ELR (cell line): ENCODE data around the gene KHDRBS2.
A peak's percentile ranks its signal among the peaks of the same experiment; 100 is the strongest.

Source experiments
- DNase-seq: peaks from one replicate; pipeline ENCODE4 v3.0.0-alpha.2; 2015; ENCODE audit warnings: low read depth

The KHDRBS2 gene

DNA sequence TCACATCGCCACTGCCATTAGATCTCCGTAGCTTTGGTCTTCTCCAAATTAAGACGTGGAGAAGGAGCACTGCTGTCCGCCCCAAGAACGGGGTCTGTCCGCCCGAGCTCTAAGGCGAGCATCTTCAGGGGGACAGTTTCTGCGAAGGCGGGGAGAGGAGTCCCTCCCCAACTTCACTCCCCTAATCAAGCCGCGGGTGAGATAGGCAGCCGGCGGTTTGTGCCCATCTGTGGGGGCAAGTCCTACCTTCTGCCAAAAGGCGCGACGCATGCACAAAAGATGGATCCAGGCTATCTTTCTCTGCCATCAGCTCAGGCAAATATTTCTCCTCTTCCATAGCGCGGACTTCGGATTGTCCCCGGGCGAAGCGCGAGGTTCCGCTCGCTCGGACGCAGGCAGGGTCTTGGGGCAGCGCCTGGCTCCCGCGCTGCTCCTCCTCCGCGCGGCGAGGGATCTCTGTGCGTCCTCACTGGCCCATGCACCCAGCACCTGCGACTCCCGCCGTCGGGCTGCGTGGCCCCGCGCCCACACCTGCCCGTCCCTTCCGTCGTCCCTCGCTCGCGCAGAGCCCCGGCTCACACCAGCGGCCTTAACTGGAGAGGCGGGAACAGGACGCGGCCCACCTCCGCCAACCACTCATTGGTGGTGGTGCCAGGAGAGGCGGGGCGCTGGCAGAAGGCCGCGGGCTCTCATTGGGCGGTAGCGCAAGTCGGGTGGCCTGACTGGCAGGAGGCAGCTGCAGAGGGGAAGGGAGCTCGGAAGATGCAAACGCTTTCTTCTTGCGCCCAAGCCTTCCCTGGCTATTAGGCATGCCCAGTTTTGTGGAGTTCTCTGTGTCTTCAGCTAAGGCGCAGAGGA lies at the start of gene KHDRBS2:
TSS of gene KHDRBS2 (minus strand) at position 614 of the 858 bp plus-strand sequence.
- no peak for DNase-seq

DNA sequence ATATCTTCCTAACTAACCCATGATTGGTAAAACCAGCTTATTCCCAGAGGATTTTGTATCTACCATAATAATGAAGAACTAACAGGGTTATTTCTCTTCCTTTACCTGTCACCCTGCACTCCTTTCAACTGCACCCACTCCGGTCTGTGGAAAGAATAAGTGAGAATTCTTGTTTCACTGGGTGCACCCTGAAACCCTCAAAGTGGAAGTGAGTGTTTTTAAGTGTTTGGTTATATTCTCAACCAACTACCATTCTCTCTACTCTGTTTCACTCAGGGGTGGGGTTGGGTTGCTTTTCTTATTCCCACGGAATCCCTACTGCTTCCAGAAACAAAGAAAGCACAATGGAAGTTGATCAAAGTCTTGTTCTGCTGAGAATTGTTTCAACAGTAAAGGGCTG lies 42.6 kb upstream of the KHDRBS2 start:
- no peak for DNase-seq

DNA sequence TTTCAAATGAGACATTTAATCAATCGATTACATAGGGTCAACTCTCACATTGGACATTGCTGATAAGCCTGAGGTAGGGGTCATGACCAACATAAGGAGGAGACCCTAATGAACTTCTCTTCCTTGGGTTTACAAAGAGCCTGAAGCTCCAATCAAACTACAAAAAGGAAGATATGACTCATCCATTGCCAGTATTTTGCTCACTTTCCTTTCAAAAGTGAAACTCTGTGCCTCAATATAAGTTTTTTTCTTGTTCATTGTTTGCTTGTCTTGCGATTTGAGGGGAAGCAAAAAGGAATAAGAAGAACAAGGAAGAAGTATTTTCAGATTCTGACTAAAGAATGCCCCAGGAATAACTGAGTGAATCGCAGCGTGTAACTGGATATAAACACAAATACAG lies 38.8 kb upstream of the KHDRBS2 start:
- DNase-seq, result no peak

DNA sequence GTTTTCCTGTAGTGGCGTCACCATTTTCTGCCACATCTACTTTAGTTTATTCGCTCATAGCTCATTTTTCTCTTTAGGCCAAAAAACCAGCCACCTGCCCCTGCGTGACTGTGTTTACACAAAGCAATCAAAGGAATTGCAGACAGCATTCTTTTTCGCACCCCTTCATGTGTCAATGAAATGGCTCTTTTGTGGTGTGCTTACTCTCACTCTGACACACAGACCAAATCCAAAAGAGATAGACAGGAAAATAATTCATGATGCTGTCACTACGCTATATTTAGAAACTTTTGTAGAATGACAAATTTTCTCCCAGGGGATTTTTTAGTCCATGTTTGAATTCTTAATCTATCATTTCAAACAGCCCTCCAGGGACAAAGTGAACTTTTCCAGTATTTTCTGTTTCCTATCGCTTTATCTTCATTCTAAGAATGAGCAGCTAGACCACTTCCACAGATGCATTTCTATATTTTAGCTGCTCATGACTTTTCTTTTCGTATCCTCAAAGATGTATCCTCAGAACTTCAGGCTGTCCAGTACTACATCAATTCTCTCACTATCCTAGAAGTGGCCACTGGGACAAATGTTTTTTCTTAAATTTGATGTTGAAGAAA lies 37.9 kb upstream of the KHDRBS2 start:
- DNase-seq, result no peak

DNA sequence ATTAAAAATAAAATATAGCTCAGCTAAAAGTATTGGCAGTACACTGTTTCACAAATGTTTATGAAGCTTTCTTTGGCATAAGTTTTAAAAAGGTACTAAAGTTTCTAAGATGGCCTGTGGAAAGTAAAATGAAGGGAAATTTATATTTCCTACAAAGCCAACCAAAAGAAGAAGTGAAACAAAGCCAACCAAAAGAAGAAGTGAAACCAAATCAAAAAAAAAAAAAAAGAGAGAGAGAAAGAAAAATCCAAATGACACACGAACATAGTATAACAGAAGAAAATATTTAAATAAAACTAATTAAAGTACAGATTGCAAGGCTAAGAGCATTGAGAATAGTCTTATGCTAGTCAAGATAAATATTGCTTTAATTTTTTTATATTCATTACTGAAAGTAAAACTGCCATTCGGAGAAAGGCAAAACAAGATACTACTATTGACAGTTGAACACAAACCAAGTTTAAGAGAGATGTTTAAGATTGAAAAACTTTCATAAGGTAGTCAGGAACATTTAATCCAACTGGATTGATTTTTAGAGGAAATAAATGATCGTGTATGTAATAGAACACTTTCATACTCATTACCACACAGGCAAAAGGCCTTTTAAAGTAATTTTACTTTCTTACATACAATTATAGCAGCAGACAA lies 12.8 kb upstream of the KHDRBS2 start:
- DNase-seq, result no peak

DNA sequence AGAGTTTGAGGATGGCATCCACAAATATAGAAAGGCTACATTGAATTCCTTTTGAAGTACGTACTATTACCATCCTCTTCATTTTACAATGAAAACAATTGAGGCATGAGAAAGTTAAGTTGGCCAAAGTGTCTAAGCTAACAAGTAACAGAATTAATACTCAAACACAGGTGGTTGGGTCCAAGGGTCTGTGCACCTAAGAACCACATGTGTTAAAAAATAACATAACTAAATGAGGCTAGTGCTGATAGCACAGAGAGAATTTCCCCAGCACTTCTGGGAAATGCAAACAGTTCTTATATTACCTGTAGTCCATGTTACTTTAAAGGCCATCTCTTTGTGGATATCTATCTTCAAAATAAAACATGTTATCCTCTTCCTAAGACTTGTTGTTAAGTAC lies 10.5 kb upstream of the KHDRBS2 start:
- no peak for DNase-seq

DNA sequence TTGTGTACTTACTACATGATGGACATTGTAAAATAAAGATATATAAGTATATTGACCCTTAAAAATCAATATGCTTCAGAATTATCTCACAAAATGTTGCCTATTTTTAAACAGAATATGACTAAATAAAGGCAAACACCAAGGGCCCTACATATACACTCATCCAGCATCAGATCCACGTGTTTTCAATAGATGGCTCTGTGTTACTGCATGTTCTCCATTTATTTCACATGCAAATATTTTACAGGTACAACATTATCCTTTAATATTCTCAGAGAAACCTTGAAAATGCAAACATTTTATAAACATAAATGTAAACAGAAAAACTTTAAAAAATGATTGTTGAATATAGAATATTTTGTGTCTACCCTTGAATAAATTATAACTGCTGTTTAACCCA lies 2.9 kb upstream of the KHDRBS2 start:
- DNase-seq, result no peak

DNA sequence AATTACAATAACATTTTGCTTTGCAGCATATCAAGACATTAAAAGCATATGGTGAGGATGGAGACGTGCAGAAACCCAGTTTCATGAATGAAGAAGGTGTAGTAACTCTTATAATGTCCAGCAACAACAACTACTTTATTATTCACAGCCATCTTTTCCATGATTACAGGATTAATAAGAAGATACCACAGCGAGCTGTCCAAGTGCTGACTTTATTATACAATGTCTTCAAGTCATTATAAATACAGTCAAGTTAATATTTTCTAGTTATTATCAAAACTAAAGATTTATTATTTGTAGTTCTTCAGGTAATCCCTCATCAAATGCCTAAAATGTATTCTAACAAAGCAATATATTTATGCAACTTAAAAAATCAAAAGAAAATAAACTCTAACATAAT lies 2.5 kb upstream of the KHDRBS2 start:
- DNase-seq, result no peak

DNA sequence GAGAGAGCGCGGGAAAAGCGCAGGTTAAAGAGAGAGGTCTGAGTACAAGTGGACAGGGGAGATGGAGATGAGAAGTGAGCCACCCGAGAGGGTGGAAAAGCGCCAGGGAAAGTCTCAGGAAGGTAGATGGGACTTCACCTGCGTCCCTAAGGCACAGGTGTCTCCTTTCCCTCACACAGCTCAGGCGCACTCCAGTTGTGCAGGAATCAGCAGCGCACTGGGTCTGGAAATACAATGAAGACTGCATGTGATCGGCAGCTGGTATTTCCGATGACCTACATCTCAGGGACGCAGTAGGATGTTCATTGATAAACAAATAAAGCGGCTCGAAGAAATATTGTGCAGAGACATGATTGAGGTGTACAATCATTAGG lies 432 bp upstream of the KHDRBS2 start:
- DNase-seq, result no peak

DNA sequence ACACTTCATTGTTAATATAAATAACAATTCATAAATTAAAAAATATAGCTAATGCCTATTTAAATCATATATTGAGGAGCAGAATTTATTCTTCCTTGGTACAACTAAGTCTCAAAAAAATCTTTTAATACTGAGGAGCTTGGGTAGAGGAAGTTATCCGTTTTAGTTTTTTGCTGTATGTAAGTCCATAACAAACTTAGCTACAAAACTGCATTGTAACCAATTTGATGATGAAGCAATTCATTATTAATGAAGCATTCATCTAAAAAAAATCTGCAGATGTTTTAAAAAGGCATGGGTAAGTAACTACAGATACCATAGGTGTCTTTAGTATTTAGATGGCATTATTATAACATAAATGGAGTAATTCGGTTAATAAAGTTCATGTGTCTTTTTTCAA lies 1.3 kb downstream of the KHDRBS2 start:
- DNase-seq, result no peak

DNA sequence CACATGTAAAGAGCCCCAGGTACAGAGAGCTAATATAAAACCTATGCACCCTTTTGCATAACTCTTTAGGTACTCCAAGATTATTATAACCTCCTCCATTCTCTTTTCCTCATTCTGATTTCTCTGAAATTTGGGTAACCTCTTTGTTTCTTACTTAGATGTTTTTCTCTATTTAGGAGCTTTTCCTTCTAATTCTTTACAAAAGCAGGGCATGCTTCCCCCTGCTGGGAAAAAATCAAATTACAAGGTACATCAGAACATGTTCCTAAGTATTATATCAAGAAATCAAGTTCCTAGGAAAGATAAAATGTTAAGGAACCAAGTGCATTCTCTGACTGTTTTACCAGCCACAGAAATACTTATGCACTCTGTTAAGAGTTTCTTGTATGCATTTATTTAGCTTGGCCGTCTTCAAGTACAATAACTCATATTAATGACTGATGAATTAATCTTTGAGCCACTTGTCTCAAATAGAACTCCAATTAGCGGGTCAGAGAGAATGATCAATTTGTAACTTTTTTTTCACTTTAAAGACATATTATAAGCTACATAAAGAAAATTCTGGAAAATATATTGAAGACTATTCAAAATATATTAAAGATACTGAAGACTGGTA lies 2.1 kb downstream of the KHDRBS2 start:
- peak; percentile 18 for DNase-seq

DNA sequence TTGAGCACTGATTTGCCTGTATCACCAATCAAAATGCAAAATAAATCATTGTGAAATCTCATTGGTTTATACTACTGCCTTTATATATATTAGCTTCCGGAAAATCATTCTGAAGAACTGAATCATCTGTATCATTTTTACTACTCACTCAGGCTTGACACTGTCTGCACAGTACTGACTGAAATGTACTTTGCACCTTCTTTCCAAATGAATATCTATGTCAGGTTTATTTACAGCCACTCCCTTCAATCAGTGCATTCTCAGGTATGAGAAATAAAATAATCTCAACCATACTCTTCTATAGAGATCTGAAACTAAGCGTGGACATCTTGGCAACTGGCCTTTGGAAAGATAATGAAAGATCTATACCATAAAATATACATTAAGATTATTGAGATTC lies 2.7 kb downstream of the KHDRBS2 start:
- DNase-seq, result no peak

DNA sequence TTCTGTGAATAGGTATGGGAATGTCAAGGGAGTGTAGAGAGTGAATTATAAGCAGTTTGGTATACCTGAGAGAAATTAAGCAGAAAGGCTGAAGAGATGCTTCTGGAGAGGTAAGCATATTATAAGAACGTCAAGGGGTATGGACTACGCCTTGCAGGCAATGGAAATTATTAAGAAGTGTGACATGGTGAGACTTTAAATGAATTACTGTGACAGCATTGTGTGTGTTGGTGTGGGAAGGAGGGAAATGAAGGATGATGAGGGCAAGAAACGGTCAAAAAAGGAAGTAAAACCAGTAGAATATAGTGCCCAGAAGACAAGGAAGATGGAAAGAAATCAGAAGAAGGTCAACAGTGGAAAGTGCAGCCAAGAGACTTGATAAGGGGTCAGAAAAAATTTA lies 5.9 kb downstream of the KHDRBS2 start:
- no peak for DNase-seq

DNA sequence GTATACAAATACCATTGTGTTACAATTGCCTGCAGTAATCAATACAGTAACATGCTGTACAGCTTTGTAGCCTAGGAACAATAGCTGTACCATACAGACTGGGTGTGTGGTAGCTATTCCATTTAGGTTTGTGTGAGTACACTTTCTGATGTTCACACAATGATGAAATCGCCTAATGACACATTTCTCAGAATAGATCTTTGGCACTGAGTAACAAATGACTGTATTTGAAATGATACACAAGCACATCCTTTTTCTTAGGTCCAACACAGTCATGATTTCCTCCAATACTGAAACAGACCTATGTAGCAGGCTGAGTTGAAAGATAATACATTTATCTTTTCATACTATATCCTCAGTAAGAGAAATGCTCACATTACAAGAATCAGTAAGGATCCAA lies 13.9 kb downstream of the KHDRBS2 start:
- DNase-seq, result no peak

DNA sequence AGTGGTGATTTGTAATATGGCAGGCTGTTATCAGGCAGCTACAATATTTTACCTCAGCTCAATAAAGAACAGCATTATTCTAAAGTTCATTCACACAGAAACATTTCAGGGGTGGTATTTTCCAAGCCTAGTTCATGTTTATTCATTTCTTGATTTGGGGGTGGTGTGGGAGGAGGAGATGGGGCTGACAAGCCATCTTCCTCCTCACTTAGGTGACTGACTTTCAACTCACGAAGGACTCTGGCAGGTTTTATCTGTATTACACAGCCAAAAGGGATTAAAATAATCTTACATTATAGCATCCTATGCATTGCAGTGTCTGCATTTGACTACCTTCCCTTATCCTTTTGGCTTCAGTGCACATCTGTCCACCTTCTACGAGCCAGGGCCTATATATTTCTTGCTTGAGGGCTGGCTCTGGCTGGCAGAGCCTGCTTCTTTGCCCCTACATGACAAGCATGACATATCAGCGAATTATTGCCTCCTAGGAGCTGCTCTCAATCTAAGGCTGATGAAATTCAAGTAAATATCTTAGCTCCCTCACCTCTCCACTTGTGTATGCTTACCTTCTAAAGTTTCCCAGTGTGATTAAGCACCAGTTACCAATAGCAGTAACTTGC lies 20.0 kb downstream of the KHDRBS2 start:
- DNase-seq, result no peak

DNA sequence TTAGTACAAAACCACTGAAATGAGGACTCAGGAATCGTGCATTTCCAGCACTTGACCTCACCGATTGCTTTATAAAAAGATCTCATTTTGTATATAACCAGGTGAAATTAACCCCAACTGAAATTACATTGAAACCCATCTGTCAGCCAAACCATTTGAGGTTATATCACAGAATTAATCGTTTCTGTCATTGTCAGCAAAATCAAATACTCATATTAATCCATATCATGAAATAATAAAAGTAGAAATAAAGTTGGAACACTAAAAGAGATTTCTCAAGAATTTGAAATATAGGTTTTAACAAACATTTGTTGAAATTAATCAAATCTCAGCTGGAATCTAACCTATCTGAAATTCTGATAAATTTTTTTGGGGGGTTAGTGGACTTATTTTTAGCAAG lies 23.7 kb downstream of the KHDRBS2 start:
- no peak for DNase-seq

DNA sequence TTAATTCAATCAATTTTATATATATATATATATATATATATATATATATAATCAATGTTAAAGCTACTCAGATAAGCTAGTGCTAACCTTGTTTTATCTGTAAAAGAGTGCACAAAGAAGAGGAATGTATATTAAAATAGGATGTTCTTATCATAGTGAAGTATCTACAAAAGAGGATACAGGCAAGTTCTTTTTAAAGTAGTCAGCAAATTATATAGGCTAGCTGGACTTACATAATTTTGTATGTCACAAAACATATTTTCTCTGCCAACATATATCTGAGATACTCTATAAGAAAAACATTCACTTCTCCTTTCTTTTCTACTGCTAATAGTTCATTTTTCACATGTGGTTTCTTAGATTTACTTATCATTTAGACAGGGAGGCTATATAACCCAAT lies 39.9 kb downstream of the KHDRBS2 start:
- DNase-seq, result no peak

DNA sequence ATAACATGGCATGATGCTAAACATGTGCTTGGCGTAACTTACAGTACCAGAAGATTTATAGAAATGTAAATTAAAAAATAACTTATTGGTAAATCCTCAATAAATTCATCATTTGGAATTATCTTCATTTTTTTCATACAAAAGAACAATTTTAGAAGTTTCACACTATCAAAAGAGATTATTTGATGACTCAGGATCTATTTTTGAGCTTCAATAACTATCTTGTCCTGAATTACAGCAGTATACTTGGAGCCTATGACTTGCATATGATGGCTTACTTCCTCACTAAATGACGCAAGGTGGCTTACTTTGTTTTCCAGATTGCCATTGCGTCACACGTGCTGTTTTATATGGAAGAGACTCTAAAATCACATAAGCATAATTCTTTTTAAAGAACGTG lies 49.2 kb downstream of the KHDRBS2 start:
- no peak for DNase-seq

DNA sequence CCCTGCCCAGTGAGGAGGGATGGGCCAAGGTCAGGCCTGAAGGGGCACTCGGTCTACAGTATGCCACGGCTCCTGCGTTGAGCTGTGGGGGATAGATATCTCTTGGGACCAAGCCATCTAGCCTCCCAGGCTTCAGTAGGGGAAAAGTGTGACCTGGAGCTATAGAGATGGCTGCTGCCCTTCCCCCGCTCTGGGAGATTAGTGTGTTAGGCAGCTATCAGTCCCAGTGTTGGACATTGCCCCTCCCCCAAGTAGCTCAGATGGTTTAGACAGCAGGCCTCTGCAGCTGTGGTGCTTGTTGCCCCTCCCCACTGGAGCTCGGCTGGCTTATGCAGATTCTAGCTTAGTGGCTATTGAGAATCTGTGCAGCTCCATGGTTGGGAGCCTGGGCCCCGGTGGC lies 56.8 kb downstream of the KHDRBS2 start:
- DNase-seq, result no peak

DNA sequence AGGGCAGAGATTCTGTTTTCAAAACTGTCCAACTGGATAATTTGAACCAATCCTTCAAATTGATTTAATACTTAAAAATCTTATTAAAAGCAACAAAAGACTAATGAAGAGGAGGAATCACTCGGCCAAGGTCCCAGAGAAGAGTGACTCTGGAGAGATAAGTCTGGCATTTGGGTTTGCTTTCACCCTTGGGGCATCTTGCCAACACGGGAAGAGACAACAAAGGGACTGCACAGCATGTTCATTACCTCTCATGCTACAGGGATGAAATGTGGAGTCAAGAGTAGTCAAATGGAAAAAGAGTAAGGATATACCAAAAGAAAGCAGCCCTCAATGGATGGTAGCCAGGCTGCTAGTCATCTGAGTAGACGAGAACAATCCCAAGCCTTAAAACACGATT lies 68.2 kb downstream of the KHDRBS2 start:
- no peak for DNase-seq

DNA sequence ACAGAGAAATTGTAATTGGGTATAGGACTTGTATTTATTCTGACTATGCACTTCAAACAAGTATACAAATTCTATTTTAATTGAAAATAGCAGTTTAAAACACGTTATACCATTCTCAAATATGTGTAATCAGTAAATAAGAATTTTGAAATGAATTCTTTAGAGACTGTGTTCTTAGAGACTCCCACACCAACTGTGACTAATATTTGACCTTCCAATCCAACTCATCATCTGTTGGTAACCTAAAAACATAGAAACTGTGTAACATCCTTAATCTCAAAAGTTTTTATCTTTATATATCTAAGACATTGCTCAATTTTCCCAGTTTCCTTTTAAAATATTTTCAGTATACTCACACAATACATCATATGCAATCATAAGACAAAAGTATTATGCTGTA lies 83.9 kb downstream of the KHDRBS2 start:
- DNase-seq, result no peak

DNA sequence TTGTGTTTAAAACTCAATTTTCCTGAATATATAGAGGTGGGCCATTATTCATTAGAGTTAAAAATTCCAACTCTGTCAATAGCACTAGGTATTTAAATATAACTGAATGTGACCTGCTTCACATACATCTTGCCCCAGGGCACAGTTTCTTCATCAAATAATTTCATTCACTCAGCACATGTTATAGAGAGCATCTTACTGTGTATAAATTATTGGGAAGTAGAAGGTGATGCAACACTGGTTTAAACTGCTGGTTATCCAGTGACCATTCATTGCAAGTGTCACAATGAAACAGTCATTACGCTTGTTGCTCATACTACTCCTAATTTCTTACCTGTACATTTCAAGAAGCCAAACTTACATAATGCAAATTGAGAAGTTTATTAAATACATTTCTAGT lies 93.4 kb downstream of the KHDRBS2 start:
- DNase-seq, result no peak

DNA sequence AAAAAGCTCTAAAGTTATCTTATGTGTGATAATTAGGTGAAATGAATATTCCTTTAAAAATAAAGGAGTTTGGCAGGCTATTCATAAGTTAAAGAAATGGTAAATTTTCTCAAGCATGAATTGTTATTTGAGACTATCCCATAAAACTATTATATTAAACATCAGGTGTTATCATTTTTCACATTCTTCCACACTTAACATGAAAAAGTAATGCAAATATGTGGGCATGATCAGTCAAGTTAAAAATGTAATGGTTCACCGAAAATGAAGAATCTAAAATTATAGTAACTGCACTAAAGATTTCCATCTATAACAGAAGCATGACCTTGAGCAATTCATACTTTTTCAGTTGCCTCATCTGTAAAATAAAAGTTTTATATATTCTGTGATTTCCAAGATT lies 110.8 kb downstream of the KHDRBS2 start:
- no peak for DNase-seq
